Stimulated activated CD4-positive, alpha-beta T cell treated with anti-CD3 and anti-CD28 coated beads, Interleukin-1b, Interleukin-23, amount 100 ng/mL, for 24 hours (primary cell): ENCODE measurements around the gene CNGA3.

Experiments
- DNase-seq, 4 experiments: peaks; one replicate each; pipeline ENCODE4 v3.0.0-alpha.2; 2020; ENCODE audit warnings: low read depth in 4 of 4, low spot score in 1 of 4

Gene CNGA3

DNA sequence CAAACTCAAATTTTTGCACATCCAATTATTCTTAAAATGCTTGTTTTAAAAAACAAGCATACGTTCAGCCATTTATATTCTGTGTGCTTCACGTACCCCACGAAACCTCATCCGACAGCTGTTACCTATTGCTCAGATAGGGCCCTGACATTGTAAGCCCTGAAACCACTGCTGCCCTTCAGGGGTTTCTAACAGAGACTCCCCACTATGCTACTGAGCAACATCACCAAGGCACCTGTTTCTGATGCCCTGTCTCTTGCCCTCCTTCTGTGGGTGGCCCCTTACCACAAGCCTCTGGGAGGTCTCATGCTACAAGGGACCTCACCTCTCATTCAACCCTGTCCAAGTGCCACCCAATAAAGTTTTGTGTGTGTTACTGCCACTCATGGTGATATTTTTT is 18.5 kb upstream of the CNGA3 start:
- DNase-seq, result no peak

DNA sequence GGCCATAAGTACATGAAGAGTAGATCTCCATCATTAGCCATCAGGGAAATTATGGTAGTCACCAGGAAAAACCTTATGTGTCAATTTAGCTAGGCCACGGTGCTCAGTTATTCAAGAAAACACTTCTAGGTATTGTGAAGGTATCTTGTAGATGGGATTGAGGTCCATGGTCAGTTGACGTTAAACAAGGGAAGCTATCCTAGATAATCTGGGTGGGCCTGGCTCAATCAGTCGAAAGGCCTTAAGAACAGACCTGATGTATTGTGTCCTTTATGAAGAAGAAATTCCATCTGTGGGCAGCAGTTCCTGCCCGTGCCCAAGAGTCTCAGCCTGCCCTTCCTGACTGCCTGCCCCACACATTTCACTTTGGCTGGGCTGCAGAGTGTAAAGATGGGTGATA is 16.7 kb upstream of the CNGA3 start:
- no peak for DNase-seq

DNA sequence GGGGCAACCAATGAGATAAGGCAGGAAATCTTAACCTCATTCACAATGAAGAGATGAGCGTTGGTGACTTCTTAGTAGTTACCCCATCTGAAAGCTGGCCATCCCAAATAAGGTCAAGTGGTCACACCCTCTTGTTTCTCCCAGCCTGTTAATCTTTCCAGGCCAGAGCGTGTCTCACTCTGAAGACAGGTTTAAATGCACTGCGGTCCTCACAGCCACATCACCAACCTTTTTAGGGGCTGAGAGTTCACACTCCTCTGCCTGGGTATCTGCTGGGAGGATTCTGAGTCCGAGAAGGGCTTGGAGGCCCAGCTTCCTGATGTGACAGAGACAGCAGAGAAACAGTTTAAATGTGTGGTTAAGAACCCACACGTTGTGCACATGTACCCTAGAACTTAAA is 13.3 kb upstream of the CNGA3 start:
- no peak for DNase-seq

DNA sequence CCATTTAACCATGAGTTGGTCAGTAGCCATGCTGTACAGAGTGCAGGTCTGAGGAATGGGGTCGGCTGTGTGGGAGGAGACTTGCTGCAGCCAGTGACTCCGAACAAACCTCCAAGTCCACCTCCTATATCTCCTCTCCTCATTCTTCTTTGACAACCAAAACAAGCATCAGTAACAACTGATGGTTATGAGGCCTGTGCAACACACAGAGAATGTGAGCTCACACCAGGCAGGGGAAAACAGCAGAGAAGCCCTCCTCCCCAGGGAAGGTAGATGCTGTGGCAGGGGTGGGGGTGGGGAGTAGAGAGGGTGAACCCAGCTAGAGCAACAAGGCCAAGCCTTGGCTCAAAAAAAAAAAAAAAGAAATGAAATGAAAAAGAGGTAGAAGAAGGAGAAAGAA is 12.3 kb upstream of the CNGA3 start:
- no peak for DNase-seq

DNA sequence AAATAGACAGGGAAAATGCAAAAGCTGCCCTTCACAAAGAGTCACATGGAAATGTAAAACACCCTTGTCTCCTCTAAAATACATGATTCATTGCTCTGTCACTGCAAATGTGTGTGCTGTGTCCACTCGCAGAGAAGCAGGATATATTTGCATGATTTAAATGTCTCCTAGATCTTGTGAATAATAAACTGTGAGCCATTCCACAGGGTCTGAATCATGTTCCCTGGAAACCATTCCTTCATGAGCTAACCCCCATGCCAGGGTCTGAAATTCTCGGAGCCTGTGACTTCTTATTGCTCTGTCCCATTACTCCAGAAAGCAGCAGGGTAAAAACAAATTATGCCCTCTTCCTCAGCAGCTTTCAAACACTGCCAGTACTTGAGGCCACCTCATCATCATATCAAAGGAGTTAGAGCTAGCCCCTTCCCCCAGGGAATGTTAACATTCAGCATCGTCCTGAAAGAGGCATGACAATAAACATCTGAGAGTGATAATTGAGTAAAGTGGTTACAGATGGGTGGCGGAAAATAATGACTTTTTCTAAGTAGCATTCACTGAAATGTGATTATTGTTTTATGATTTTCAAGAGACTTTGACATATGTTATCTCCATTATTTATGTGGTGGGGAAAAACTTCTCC is 11.7 kb upstream of the CNGA3 start:
- no peak for DNase-seq

DNA sequence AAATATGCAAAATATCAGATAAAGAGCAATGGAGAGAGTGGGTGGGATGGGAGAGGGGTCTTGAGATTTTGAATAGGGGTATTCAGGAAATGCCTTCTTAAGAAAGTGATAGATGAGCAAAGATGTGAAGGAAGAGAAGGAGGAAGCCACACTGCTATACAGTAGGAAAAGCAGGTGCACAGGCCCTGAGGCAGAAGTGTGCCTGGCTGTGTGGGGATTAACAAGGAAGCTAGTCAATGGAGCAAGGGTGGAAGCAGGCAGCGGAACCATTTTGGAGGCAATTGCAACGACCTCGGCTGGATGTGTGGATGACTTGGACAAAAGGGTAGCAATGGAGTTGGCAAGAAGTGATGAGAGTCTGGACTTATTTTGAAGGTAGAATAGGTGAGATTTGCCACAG is 11.0 kb upstream of the CNGA3 start:
- no peak for DNase-seq

DNA sequence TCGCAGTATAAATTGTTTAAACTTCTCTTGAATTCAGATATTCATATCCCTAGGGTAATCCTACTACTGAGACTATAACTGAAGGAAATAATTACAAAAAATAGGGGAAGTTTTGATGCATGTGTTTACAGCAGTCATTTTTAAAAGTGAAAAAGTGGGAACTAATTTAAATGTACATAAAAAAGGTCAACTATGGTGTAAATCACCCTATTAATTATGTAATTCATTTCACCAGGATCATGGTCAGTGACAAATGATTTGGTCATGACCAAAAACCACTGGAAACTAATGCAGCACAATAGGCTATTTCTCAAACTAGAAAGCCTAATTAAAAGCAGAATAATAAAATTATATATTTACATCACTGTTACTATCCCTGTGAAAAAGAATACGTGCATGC is 5.0 kb upstream of the CNGA3 start:
- DNase-seq, result no peak

DNA sequence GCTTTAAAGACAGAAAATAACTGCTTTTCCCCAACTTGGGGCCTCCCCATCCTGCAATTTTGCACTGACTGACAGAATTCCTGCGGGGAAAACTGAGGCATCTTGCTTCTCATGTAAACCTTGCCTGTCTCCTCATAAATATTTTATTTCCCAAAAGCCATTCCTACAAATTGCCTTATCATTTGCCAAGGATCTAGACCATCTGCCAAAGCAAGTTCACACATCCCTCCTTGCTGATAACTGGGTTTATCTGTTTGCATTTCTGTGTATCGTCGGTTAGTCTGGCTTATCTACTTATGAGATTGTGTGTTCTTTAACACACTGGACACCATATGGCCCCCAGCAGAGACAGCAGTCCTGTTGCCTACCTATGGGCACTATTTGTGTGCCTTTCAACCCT is 3.0 kb upstream of the CNGA3 start:
- no peak for DNase-seq

DNA sequence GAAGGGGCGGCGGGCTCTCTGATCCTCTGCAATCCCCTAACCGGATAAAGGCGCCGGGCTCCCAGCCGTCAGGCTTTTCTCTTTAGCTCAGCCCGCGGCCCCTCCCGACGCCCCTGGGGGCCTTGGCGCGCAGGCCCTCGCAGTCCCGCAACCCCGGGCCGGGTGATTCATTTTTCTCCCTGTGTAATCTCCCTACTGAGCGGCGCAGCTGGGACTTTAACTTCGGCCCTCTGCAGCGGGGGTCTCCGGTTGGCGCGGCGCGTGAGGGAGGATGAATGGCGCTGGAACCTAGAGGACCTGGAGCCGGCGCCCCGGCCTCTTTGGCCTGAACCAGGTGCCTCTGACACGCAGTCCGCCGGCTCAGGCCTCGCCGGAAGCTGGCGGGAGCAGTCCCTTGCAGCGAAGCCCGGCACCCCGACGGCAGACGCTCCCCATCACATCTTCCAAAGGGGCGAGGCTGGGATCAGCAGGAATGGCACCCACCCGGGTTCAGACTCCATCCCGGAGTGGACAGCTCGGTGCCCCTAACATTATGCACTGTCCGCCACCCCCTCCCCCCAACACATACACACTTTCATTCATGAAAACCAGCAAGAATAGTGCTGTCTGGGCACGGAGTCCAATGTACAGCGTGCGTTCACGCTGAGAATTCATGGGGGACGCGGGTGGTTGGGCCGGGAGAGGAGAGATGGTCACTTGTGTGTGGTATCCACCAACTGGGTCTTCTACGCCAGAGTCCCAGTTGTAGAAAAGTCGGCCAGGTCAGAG is 1.2 kb downstream of the CNGA3 start:
- no peak for DNase-seq

DNA sequence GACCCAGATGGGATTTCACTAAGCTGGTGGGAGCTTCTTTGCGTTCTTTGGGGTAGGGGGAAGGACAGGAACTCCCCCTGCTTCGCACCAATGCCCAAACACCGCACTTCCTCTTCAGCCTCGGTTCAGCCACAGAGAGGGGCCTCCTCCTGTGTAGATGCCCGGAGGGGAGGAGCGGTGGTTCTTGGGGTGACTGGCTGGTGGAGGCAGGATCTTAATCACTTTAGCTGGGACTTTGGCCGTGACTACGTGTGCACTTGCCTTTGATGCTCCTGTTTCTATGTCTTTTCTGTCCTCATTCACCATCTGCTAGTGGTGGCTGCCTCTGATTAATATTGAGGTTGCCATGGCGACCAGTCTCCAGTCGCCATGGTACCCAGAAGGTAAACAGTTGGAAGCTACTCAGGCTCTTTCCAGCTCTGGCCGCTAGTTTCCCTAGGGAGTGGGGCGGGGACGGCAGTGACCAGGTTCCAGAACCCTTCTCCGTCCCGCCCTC is 1.9 kb downstream of the CNGA3 start:
- DNase-seq, result no peak

DNA sequence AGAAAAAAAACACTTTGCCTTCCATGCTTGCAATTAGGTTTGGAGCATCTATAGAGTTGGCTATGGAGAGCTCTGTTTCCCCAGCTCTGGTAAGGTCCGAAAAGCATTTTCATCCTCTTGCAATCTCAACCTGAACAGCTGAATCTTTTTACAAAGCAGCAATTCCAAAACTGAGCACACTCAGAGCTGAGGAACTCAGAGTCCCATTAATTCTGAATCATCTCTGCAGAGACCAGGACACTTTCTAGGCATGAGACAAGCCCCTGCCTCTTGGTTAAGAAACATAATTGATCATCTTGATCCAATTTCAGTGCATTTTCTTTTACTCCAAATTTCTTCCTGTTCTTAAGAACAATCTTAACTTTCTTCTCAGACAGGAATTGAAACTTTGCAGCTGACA is 4.2 kb downstream of the CNGA3 start:
- no peak for DNase-seq

DNA sequence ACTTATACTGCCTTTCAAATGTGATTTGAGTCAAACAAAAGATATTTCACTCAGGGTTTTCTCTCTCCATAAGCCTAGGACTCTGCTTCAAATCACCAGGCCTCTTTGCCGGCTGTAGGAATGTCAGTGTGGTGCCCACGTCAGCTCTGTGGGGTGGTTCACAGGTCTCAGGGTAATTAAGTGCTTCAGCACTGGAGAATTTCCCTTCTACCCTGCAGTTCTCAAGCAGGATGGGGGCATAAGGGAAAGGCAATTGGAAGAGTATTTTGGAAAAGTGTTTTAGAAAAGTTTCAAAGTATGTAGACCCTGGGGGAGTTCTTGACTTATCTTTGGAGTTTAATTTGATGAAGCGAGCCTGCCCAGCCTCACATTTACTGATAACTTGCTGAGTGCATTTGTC is 9.6 kb downstream of the CNGA3 start:
- DNase-seq, result no peak

DNA sequence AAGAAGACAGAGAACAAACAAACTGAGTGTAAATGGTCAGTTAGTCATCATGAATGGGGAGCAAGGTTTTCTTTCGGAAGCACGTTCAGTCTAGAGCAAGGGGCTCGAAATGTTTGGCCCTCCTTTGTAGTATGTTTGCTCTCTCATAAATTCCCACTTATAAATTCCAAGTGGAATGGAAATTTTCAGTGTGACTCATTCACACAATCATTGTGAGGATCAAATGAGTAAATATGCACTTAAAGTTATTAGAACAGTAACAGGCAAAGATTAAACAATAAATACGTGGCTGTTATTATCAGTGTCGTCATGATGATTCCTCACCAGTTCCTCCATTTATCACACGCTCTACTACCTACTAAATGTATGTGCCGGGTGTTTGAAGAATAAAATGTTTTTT is 10.5 kb downstream of the CNGA3 start:
- DNase-seq, result no peak

DNA sequence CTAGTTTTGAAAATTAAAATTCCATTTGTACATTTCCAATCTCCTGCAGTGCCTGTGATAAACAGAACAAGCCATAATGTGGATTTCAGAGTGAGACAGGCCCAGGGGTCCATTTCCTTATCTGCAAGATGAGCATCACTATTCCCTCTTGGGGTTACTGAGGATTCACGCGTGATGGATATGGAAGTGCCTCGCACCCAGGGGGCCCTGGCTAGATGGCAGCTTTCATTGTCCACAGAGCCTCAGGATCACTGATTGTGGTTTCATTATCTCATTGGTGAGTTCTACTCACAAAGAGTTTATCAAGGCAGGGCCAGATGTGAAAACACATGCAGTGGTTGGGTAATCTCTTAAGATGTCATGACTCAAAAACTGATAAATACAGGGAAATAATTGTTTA is 11.6 kb downstream of the CNGA3 start:
- no peak for DNase-seq

DNA sequence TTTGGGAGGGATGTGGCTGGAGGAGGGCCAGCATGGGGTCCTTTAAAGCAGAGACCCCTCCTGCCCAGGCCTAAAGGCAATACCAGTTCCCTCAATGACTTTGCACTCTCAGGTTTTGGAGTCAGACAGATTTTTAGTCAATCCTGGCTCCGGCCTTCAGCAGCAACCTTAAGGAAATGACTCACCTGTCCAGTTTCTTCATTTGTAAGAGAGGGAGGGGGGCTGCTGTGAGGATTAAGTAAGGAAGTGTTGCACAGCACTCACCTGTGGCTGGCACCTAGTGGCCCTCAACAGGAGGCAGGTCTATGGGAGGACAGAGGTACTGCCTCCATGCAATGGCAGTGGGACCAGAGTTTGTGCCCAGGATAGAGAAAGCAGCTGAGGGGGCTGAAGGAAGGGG is 13.7 kb downstream of the CNGA3 start:
- no peak for DNase-seq

DNA sequence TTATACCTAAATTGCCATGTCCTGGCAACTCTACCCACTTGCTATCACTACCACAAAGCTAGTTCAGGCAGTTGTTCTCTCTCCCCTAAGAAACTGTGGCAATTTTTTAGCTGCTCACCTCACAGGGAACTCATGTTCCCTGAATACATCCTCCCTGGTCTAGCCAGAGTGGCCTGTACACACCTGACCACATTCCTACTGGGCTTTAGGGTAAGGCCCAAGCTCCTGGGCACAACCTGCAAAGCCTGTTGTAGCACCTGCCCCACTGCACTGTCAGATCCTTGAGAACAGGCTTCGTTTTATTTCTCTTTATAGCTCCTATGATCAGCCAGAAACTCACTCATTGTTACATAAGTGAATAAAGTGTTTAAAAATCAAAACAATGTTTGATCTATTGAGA is 21.5 kb downstream of the CNGA3 start:
- no peak for DNase-seq

DNA sequence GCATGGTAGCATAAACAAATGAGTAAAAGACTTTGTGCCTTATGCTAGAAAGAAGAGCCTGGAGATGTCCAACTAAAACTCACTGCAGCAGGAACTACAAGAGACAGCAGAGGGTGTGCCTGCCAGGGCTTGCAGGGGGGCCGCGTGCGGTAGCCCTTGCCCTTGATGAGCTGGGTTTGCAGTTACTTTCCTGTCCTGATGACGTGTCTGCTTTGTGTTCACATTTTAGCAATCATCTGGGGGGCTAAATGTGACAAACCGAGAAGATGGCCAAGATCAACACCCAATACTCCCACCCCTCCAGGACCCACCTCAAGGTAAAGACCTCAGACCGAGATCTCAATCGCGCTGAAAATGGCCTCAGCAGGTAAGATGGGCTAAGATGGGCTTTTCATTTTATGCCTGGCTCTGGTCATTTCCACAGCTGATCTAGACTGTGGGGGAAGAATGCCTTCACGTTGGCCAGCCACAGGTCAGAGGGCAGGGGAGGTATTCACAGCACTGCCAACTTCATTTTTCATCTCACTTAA is 23.5 kb downstream of the CNGA3 start:
- DNase-seq, result no peak

DNA sequence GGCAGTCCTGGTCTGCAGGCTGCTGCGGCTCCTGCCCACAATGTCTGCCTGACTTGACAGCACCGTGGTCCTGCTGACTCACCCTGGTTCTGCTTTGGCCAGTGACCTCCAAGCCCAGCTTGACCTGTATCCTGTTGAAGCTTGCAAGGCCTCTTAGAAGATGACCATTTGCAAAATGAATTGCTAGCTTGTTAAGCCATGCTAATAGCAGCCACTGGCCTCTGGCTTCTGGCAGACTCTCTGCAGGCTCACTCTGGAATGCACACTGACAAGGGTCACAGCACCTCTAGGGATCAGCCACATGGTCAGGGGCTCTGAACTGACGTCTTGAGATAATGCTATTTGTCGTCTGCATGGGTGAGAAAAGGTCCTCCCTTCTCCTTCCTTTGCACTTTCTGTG is 25.9 kb downstream of the CNGA3 start:
- no peak for DNase-seq

DNA sequence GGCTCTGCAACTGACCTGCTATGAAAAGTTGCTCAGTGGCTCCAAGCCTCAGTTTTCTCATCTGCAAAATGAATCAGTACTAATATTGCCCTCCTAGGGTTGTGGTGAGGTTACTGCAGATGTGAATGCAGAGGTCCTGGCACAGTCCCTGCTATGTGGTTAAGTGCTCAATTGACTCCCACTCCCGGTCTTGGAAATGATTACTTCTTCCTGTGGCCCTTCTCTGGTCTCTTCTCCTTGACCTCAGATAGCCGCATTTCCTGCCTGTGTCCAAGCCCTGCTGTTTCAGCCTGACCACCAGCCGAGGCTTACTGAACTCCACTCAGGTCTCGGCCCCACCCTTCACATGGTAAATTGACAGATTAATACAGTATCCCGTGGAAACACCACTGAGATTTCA is 26.3 kb downstream of the CNGA3 start:
- no peak for DNase-seq

DNA sequence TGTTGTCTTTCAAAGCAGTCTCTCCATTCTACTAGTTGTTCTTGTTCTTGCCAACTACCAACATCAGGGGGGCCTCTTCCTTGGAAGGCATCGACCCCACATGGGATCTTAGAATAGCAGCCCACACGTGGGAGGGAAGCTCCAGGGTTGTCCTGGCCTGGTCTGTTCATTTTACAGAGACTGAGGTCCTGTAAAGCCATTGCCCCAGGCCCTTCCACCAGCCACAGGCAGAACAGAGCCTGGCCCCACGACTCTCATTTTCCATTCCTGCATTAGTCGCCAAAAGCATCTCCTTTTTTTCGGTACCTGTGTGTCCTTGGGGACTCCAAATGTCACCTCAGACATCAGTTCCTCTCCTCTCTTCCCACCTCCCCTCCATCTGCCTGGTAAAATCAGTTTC is 28.0 kb downstream of the CNGA3 start:
- DNase-seq, result no peak

DNA sequence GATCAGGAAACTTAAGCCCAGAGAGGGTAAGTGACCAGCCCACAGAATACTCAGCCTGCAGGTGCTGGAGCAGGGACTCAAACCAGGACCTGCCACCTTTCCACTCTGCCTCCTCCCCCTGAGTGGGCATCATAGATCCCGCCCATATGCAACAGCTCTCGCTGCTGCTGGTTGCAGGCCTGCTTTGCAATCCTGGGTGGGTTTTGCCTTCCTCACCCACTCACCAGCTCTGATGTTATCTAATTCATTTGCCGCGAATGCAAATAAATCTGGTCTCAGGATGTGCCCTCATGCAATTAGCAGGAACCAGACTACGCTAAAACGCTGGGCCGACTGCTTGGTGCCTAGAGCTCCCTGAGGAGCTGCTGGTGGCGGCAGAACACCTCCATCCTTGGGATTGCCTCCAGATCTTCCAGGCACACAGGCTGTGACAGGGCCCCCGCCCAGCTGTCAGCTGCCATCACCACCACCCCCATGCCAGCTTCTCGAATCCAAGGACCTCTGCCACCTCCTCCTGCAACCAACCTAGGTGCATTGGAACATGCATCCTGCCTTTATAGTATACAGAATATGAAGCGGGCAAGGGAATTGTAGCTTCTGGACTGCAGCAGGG is 28.8 kb downstream of the CNGA3 start:
- no peak for DNase-seq

DNA sequence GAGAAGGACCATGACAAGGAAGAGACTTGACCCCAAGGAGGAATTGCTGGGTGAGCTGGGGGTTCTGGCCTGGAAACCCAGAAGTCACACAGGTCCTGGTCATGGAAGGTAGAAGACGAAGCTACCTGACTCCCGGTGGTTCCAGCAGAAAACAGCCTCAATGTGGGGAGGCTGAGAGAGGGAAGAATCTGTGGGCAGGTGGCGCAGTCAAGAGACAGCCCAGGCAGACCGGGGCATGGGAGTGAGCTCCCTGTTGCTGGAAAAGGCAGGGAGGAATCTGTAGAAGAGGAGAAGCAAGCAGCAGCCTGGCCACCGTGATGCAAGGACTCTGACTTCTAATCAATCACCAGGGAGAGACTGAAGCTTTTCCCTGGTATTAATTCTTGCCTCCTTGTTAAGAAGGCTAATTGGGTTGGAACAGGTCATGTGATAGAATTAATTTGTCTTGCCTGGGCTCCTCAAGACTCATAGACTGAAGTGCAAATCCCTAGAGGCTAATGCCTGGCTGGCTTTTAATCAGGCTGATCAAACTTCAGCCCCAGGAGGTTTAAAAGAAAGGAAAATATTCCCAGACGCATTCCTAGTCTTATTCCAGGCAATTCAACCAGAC is 30.1 kb downstream of the CNGA3 start:
- no peak for DNase-seq
